Skin epidermis (tissue), 12 donors: ENCODE data around the gene HCCS.
A peak's percentile ranks its signal among the peaks of the same experiment; 100 is the strongest.
"Not testable (repeated sequence)": the region's sequence is repeated elsewhere in the genome, so short reads cannot be mapped to it uniquely, and the experiment has no call there.

Source experiments
- H3K27ac ChIP-seq, 21 experiments: fragments of 200-600 bp; sonication (generic) in 11 of 21; one replicate each; pipeline ENCODE4 v1.5.0; 2020; ENCODE audit warnings: mild to moderate bottlenecking in 3 of 21, inconsistent platforms in 2 of 21, moderate library complexity in 2 of 21
- H3K4me3 ChIP-seq, 7 experiments: fragments of 200-600 bp; sonication (generic) in 2 of 7; one replicate each; pipeline ENCODE4 v1.5.0; 2020; ENCODE audit warnings: inconsistent platforms in 2 of 7, mild to moderate bottlenecking in 2 of 7, moderate library complexity in 1 of 7

Gene HCCS

GRCh38 chrX:11119313-11119943 is 8.3 kb downstream of the HCCS start:
- peak overlapping the region in 1 of 21 experiments; percentile 14 for H3K27ac ChIP-seq
- no peak overlapping the region for H3K4me3 ChIP-seq

DNA sequence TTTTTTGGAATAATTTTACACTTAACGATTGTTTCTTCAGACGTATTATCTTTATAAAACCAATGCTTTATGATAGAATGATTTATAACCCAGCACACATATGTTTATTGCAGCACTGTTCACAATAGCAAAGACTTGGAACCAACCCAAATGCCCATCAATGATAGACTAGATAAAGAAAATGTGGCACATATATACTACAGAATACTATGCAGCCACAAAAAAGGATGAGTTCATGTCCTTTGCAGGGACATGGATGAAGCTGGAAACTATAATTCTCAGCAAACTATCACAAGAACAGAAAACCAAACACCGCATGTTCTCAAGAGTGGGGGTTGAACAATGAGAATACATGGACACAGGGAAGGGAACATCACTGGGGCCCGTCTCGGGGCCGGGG is 12.0 kb downstream of the HCCS start:
- H3K27ac ChIP-seq, H3K4me3 ChIP-seq: not testable (repeated sequence)

- no peak overlapping the region for H3K4me3 ChIP-seq
- no peak overlapping the region for H3K27ac ChIP-seq
Observed at GRCh38 chrX:11124112-11124511, 13.0 kb downstream of the HCCS start.

- H3K27ac ChIP-seq = no peak overlapping the region
- no peak overlapping the region for H3K4me3 ChIP-seq
Observed at GRCh38 chrX:11125060-11125459, 13.9 kb downstream of the HCCS start.

- no peak overlapping the region for H3K27ac ChIP-seq
- H3K4me3 ChIP-seq = no peak overlapping the region
Observed at GRCh38 chrX:11129534-11130105, 18.5 kb downstream of the HCCS start.

GRCh38 chrX:11130136-11130535 is 19.0 kb downstream of the HCCS start:
- no peak overlapping the region for H3K27ac ChIP-seq
- no peak overlapping the region for H3K4me3 ChIP-seq

DNA sequence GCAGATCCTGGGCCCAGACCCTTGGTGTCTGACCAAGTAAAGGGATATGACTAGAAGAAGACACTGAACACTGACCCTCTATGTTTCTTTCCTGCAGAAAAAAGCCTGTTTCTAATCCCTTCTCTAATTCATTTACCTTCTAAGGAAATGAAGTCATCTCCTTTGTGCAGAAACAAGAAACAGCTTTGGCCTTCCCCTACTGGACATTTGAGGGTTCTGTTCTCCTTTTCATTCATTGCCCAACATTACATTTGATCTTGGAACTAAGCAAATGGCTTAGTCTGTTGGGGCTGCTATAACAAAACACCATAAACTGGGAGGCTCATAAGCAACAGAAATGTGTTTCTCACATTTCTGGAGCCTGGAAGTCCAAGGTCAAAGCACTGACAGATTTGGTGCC is 20.0 kb downstream of the HCCS start:
- no peak overlapping the region for H3K27ac ChIP-seq
- no peak overlapping the region for H3K4me3 ChIP-seq

GRCh38 chrX:11135564-11136185 is 24.5 kb downstream of the HCCS start:
- Histone ChIP-seq H3K4me3 (no peak overlapping the region), H3K27ac (no peak overlapping the region)

DNA sequence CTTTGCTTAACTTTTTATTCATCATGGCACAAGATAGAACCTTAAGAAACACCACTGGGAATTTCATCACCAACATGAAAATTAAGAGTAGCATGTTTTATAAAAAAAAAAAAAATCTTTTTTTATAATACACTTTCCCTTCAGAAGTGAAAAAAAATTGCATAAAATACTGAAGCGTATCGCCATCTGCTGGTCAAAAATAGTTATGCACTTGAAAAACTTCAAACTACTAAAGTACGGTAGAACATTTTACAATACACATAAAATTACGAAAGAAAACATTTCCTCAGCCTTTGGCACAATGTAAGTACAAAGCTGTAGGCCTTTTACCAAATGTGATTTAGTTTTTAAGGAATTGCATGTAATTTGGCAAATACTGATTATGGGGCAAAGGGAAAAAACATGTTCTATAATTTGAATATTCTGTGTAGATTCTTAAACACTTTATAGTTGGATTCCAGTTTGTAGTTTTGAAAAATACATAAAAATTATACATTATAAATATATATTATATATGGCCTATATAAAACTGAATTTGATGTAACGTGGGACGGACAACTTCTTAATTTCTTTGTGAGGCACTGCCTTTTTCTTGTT is 26.5 kb downstream of the HCCS start:
- H3K4me3 ChIP-seq = no peak overlapping the region
- H3K27ac ChIP-seq = no peak overlapping the region

GRCh38 chrX:11138498-11139390 is 27.6 kb downstream of the HCCS start:
- peak overlapping the region in 1 of 7 experiments; percentile 12 for H3K4me3 ChIP-seq

DNA sequence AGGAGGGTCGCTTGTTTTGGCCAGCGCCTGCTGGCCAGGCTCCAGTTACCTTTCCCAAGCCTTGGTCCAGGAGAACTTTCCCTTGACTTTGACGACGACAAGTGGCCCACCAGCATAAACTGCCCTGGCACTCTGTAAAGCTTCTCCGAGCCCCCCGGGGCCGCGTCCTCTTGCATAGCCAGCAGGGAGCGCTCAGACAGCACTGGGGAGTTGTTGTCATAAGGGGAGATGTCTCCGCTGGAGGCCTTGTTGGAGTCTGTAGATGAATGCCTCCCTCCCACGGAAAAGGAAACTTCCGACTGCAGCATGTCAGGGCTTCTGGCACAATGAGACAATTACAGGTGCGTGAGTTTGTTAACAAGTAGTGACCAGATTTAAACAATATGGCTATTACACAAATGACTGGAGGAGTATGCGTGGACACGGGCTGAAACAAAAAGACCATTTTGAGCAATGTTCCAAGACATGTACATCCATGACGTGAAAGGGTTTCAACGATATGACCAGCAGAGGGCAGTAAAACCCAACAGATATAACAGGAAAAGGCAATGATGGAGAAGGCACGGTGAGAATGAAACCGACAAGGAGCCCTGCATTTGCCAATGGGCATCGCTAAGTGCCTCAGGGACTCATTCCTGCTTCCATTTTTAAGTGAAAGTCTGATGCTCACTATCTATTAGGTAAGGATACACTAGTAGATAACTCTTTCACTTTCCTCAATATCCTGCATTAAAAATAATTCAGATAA is 33.0 kb downstream of the HCCS start:
- Histone ChIP-seq H3K4me3 (no peak overlapping the region), H3K27ac (no peak overlapping the region)

More at GRCh38 chrX:11138498-11139390, 27.6 kb downstream of the HCCS start:
- H3K27ac ChIP-seq = no peak overlapping the region

DNA sequence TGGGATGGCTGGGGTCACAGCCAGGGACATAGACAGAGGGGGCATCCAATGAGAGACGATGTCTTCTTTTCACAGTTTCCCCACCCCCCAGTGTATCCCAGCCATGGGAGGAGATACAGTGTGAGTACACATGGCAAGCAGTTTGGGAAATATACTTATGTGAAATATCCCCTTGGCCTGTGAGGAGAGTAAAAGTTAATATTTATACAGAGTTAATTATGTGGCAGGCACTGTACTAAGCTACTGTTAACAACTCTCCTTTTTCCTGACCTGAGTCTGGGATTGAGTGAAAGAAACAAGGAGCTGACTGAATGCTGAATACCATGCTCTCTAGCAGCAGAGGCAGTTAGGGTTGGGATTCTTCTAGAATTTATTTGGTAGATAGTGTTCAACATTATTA is 35.3 kb downstream of the HCCS start:
- Histone ChIP-seq H3K27ac (no peak overlapping the region), H3K4me3 (no peak overlapping the region)

- H3K27ac ChIP-seq = no peak overlapping the region
- no peak overlapping the region for H3K4me3 ChIP-seq
Observed at GRCh38 chrX:11148401-11148800, 37.3 kb downstream of the HCCS start.

GRCh38 chrX:11151799-11152559 is 40.8 kb downstream of the HCCS start:
- H3K27ac ChIP-seq = no peak overlapping the region
- no peak overlapping the region for H3K4me3 ChIP-seq

DNA sequence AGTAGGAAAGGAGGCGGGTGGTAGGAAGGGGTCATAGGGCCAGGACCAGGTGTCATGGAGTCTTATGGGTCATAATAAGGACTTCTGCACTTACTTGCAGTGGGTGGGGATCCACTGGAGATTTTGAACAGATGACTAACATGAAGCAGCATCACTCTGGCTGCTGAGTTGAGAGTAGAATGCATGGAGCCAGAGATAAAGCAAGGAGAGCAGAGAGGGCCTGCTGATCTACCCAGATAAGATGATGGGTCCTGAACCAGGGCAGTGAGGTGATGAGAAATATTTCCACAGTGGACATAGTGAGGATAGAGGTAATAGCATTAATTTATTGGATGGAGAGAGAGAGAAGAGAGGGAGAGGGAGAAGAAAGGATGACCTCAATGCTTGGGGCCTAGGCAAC is 48.0 kb downstream of the HCCS start:
- Histone ChIP-seq H3K4me3 (no peak overlapping the region), H3K27ac (no peak overlapping the region)

DNA sequence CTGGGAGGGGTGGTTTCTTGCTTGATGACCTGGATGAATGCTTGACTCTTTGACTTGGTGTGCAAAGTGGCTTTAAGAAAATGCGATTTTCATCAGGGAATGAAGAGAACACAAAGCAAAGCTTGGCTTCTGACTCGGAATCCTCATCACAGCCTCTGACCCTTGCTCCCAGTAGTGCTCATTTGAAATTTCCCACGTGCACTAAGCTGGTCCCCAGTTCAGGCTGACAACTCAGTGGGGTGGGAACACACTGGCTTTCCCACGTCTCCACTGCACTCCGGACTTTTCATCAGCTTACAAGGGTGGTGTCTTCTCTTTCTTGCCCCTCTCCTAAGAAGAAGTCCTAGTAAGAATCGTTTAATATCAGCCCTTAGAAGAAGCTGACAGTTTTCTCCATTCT is 53.3 kb downstream of the HCCS start:
- Histone ChIP-seq H3K4me3 (no peak overlapping the region), H3K27ac (no peak overlapping the region)

DNA sequence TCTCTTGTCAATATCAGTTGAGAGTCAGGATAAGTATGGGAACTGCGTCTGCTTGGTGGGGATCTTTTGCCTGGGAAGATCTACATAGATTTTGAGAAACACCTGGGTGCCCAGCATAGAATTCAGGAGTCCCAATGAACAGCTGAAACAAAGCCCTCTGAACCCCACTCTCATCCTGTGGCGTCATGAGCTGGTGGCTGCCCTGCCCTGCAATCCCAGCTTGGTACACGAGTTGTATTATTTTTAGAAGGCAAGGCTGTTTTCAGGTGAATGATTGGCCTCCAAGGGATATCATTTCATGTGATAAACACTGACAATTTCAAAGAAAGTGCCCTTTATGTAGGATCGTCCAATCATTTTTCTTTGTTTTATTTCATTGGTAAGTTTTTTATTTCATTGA is 60.8 kb downstream of the HCCS start:
- no peak overlapping the region for H3K4me3 ChIP-seq
- H3K27ac ChIP-seq = no peak overlapping the region

DNA sequence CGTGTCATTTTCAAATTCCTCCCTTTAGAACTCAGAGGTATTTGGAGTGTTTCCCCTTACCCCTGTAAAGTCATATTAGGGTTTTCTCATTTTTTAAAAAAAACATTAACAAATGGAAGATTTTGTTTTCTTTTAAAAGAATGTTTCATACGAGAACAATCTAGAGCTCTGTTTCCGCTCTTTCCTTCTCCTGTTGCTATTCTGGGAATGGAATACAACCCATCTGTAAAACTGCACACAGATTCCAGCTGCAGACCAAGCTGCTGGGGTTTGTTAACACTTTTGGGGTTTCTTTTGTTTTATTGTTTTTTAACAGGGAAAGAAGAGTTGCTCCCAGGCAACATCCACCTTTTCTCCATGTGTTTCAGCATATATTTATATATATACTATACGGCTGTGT is 61.3 kb downstream of the HCCS start:
- H3K4me3 ChIP-seq = no peak overlapping the region
- no peak overlapping the region for H3K27ac ChIP-seq
